Left ventricle myocardium inferior (tissue), 1 donor: ENCODE results near the gene PLXNA2. TPM values are rescaled to one million over a fixed set of nuclear protein-coding genes. Genes with fewer than 3 reads are reported as not detected.

Experiments used
- DNase-seq: peaks from one replicate; pipeline ENCODE4 v3.0.0-alpha.2; 2020
- H3K27ac ChIP-seq: fragments of 200-600 bp; replicated peaks from 2 replicates; pipeline ENCODE4 v1.8.0; 2021
- H3K27me3 ChIP-seq: fragments of 200-600 bp; 2 replicates; pipeline ENCODE4 v1.8.0; 2021; ENCODE audit warnings: low read depth
- H3K36me3 ChIP-seq: fragments of 200-600 bp; 2 replicates; pipeline ENCODE4 v1.8.0; 2021
- H3K4me1 ChIP-seq: fragments of 200-600 bp; 2 replicates; pipeline ENCODE4 v1.8.0; 2021
- H3K4me3 ChIP-seq: fragments of 200-600 bp; 2 replicates; pipeline ENCODE4 v1.8.0; 2021; ENCODE audit warnings: mild to moderate bottlenecking, moderate library complexity
- H3K9me3 ChIP-seq: fragments of 200-600 bp; replicated peaks from 2 replicates; pipeline ENCODE4 v1.8.0; 2021
- intact Hi-C: fragments of 100-400 bp; cut with micrococcal nuclease; formaldehyde crosslinking; loops from one replicate; pipeline ENCODE4 v1.11.0; 2022
- long read RNA-seq: library from polyadenylated mRNA; unstranded; transcript quantifications from one replicate; pipeline ENCODE4 v2.0.0, GENCODE V29; 2021
- total RNA-seq: library from RNA; stranded (reverse); fragmentation: NEBNext Ultra II Directional; extraction: Animal tissue kit (Norgen Biotek cat#: 25700); gene quantifications from one replicate; pipeline ENCODE4 v1.2.1, GENCODE V29; 2021
- TF ChIP-seq, protein P1 (sequence below): fragments of 200-600 bp; IDR thresholded peaks from 2 replicates; pipeline ENCODE4 v1.8.0; 2021; ENCODE audit warnings: antibody characterized with exemption, mild to moderate bottlenecking, borderline replicate concordance
- donor health status: DM: no; HTN: yes; CAD: no; lungs with severe emphysema.

Gene PLXNA2, protein sequence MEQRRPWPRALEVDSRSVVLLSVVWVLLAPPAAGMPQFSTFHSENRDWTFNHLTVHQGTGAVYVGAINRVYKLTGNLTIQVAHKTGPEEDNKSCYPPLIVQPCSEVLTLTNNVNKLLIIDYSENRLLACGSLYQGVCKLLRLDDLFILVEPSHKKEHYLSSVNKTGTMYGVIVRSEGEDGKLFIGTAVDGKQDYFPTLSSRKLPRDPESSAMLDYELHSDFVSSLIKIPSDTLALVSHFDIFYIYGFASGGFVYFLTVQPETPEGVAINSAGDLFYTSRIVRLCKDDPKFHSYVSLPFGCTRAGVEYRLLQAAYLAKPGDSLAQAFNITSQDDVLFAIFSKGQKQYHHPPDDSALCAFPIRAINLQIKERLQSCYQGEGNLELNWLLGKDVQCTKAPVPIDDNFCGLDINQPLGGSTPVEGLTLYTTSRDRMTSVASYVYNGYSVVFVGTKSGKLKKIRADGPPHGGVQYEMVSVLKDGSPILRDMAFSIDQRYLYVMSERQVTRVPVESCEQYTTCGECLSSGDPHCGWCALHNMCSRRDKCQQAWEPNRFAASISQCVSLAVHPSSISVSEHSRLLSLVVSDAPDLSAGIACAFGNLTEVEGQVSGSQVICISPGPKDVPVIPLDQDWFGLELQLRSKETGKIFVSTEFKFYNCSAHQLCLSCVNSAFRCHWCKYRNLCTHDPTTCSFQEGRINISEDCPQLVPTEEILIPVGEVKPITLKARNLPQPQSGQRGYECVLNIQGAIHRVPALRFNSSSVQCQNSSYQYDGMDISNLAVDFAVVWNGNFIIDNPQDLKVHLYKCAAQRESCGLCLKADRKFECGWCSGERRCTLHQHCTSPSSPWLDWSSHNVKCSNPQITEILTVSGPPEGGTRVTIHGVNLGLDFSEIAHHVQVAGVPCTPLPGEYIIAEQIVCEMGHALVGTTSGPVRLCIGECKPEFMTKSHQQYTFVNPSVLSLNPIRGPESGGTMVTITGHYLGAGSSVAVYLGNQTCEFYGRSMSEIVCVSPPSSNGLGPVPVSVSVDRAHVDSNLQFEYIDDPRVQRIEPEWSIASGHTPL (N-terminal part only)
- 29.1 TPM for total RNA-seq
- long read RNA-seq, partial matches to known transcripts, result 15 of 27 reads
- long read RNA-seq, other reads (novel, unspliced or antisense), result 11 of 27 reads

DNA sequence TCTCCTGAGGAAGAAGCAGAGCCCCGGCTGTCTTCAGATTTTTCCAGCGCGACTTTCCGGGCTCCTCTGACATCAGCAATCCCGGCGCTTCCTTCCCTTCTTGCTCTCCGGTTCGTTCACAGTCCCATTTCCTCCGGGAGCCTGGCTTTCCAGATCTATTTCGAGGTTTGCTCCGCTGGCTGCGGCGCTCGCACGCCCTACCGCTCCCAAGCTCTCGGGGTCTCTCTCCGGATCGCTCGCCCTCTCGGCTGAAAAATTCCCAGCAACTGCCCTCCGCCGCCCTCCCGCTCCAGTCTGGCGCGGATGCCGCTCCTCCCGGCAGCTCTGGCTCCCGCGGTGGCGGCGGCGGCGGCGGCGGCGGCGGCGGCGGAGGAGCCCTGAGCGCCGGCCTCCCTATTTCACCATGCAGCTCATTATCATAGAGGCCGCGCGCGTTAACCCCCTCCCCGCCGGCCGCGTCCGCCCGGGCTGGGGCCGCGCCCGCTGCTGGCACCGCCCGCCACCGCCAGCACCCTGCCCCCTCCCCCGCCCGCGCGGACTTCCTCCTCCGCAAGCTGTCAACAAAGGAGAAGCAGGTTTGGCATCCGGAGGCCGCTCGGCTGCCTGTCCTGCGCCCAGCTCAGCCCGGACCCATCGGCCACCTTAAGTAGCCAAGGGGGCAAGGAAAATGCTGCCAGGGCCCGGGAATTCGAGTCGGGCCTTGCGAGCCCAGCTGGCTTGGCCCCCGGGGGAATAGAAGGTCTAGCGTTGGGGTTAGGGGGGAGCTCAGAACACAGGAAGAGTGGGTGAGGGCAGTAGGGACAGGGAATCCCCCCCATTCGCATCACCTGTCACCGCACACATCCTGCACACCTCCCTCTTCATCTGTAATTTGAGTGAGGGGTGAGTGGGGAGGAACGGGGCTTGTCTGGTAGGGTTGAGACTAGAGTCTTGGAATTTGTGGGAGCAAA, at the start of gene PLXNA2:
PLXNA2 (minus strand) TSS at position 418 of the 950 bp plus-strand sequence. CDS start 26,462 bp downstream, outside the sequence.
- H3K4me1 ChIP-seq, result peaks cover 70% of the 10 kb centered on the region
- peak; percentile 89 for DNase-seq
- intact Hi-C loops, result loop anchor here (10.0 kb wide), 1 partner anchor 219 kb away; no protein-coding TSS in a partner anchor

GRCh38 chr1:208292908-208293307, 48.7 kb upstream of the PLXNA2 start:
- Histone ChIP-seq H3K27me3 (peaks cover 37% of the 10 kb centered on the region), H3K4me3 (no peak overlapping the region), H3K36me3 (no peaks in the 10 kb centered on the region), H3K4me1 (no peaks in the 10 kb centered on the region), H3K9me3 (no peaks in the 10 kb centered on the region), H3K27ac (no peak overlapping the region)
- TF ChIP-seq, protein P1, sequence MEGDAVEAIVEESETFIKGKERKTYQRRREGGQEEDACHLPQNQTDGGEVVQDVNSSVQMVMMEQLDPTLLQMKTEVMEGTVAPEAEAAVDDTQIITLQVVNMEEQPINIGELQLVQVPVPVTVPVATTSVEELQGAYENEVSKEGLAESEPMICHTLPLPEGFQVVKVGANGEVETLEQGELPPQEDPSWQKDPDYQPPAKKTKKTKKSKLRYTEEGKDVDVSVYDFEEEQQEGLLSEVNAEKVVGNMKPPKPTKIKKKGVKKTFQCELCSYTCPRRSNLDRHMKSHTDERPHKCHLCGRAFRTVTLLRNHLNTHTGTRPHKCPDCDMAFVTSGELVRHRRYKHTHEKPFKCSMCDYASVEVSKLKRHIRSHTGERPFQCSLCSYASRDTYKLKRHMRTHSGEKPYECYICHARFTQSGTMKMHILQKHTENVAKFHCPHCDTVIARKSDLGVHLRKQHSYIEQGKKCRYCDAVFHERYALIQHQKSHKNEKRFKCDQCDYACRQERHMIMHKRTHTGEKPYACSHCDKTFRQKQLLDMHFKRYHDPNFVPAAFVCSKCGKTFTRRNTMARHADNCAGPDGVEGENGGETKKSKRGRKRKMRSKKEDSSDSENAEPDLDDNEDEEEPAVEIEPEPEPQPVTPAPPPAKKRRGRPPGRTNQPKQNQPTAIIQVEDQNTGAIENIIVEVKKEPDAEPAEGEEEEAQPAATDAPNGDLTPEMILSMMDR, result no peak
- DNase-seq, result no peak
- intact Hi-C loops, result no loop called here

More for the DNA sequence above, at the start of gene PLXNA2:
- Histone ChIP-seq H3K36me3 (no peaks in the 10 kb centered on the region), H3K9me3 (no peaks in the 10 kb centered on the region), H3K27ac (peak within 1 kb of the TSS; percentile 95), H3K27me3 (no peaks in the 10 kb centered on the region), H3K4me3 (peak within 1 kb of the TSS; percentile 94)
- TF ChIP-seq, protein P1, result no peak

DNA sequence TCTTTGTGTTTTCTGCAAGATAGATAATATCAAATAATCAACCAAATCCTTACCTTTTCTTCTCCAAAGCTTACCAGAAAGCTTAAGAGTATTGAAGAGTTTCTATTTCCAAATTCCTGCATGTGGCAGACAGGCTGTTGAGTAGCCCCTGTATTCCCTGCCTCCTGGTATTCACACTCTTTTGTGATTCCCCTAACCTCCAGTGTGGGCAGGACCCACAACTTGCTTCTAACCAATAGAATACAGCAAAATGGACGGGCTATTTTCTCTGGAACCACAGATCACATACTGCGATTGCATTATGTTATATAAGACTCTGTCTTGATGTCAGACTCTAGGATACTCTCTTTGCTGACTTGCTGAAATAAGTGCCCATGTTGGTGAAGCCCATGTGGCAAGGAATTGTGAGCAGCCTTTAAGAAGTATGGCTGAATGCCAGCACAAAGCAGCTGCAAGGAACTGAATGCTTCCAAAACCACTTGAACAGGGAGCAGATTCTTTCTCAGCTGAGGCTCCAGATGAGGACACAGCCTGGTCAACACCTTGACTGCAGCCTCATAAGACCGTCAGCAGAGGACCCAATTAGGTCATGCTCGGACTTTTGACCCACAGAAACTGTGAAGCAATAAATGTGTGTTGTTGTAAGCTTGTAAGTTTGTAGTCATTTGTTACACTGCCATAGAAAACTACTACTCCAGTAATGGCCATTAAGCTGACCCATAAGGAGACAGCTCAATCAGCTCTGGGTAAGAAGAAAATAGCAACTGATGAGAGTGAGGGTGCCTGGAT, 47.9 kb upstream of the PLXNA2 start:
- intact Hi-C loops, result no loop called here
- peaks cover 35% of the 10 kb centered on the region for H3K27me3 ChIP-seq
- H3K27ac ChIP-seq, result no peak overlapping the region
- no peaks in the 10 kb centered on the region for H3K4me1 ChIP-seq
- no peak overlapping the region for H3K4me3 ChIP-seq
- DNase-seq, result no peak
- H3K9me3 ChIP-seq, result no peaks in the 10 kb centered on the region
- H3K36me3 ChIP-seq, result no peaks in the 10 kb centered on the region
- TF ChIP-seq, protein P1, result no peak

GRCh38 chr1:208291129-208291528, 46.9 kb upstream of the PLXNA2 start:
- intact Hi-C loops, result no loop called here
- peaks cover 25% of the 10 kb centered on the region for H3K27me3 ChIP-seq
- H3K27ac ChIP-seq, result no peak overlapping the region
- no peak for DNase-seq
- TF ChIP-seq, protein P1, result no peak
- no peaks in the 10 kb centered on the region for H3K9me3 ChIP-seq
- H3K4me1 ChIP-seq, result no peaks in the 10 kb centered on the region
- H3K4me3 ChIP-seq, result no peak overlapping the region
- no peaks in the 10 kb centered on the region for H3K36me3 ChIP-seq
